Mammary epithelial cell (primary cell): ENCODE data around the gene AMIGO1.

Experiments used
- CTCF ChIP-seq, 2 donors: IDR thresholded peaks in 1 of 2; conservative IDR thresholded peaks in 1 of 2; 2 replicates each; pipeline ENCODE4 v1.5.1; 2011 to 2012; ENCODE audit warnings: inconsistent platforms in 2 of 2, low read length in 2 of 2, mild to moderate bottlenecking in 2 of 2, control low read depth in 1 of 2, low read depth in 1 of 2; ENCODE audit not compliant: insufficient read depth in 1 of 2; ENCODE audit errors: extremely low read depth in 1 of 2
- EZH2 ChIP-seq: IDR thresholded peaks from 2 replicates; pipeline ENCODE4 v1.6.1; 2012; ENCODE audit warnings: low read length, inconsistent platforms, borderline replicate concordance

- TF ChIP-seq CTCF (conservative IDR thresholded peaks at IDR 0.05 in 1 of 2, IDR thresholded peaks at IDR 0.05 in 1 of 2; ENCODE audit: extremely low read depth in 1 of 2, insufficient read depth in 1 of 2, low read depth in 1 of 2, low read length in 2 of 2) = no peak
- TF ChIP-seq EZH2 = no peak
Measured at GRCh38 chr1:109548321-109549267, 39.1 kb upstream of the AMIGO1 start, which contains the start of gene GNAI3.
